Activated B cell treated with CpG ODN at 0.5 μM for 24 hours (primary cell): Measurements from ENCODE around the gene IL1A. TPM values are rescaled to one million over a fixed set of nuclear protein-coding genes. Genes with fewer than 3 reads are reported as not detected.

Experiments used
- ATAC-seq: fragments of 200-7000 bp; cut with Tn5 transposase; one replicate; pipeline ENCODE4 v1.10.0; 2021; ENCODE audit warnings: low read depth, mild to moderate bottlenecking, moderate library complexity
- CTCF ChIA-PET: fragments of 350-600 bp; sonication (Branson Sonifier 250); formaldehyde crosslinking; loops from one replicate; lab custom pipeline; 2021; ENCODE audit warnings: antibody characterized with exemption; lab: Charles Lee
- POLR2A ChIA-PET: fragments of 350-600 bp; sonication (Branson Sonifier 250); formaldehyde crosslinking; loops from one replicate; lab custom pipeline; 2021; ENCODE audit warnings: antibody characterized with exemption; lab: Charles Lee
- DNase-seq: peaks from one replicate; pipeline ENCODE4 v3.0.0; 2022
- H3K27ac Mint-ChIP-seq: one replicate; pipeline ENCODE4 v1.8.0; 2020; ENCODE audit warnings: mixed read lengths
- H3K27me3 Mint-ChIP-seq: one replicate; pipeline ENCODE4 v1.8.0; 2021; ENCODE audit warnings: mixed read lengths
- H3K36me3 Mint-ChIP-seq: one replicate; pipeline ENCODE4 v1.8.0; 2021; ENCODE audit warnings: low read depth, mixed read lengths
- H3K4me1 Mint-ChIP-seq: one replicate; pipeline ENCODE4 v1.8.0; 2021; ENCODE audit warnings: mixed read lengths
- H3K4me3 Mint-ChIP-seq: one replicate; pipeline ENCODE4 v1.8.0; 2020; ENCODE audit warnings: mild to moderate bottlenecking, mixed read lengths
- H3K9me3 Mint-ChIP-seq: one replicate; pipeline ENCODE4 v1.8.0; 2020; ENCODE audit warnings: mixed read lengths
- CTCF ChIP-seq: fragments of 200-600 bp; IDR thresholded peaks from one replicate; pipeline ENCODE4 v1.8.0; 2022; ENCODE audit warnings: antibody characterized with exemption, mild to moderate bottlenecking
- intact Hi-C: fragments of 100-400 bp; cut with micrococcal nuclease; formaldehyde crosslinking; loops from one replicate; pipeline ENCODE4 v1.15.1; 2024
- total RNA-seq: library from RNA; stranded (reverse); gene quantifications from 2 replicates; pipeline ENCODE4 v1.2.3, GENCODE V29; 2022

The IL1A gene
- total RNA-seq, 1 donor from 2014 or later: 1.9 TPM

GRCh38 chr2:112765251-112765650 is 19.0 kb downstream of the IL1A start:
- Mint-ChIP-seq H3K36me3 (peaks cover 1% of the 10 kb centered on the region), H3K27me3 (no peaks in the 10 kb centered on the region), H3K27ac (peak overlapping the region; percentile 22), H3K4me3 (peak overlapping the region; percentile 91), H3K4me1 (peaks cover 34% of the 10 kb centered on the region), H3K9me3 (no peaks in the 10 kb centered on the region)
- TF ChIP-seq CTCF: no peak
- ATAC-seq (no peak), DNase-seq (no peak)
- POLR2A ChIA-PET: interaction anchor here (1.0 kb wide), 1 partner anchor 116 kb away, joined by 6 read pairs; no protein-coding TSS in a partner anchor
- CTCF ChIA-PET: no interaction called here
- intact Hi-C loops: loop anchor here (1.0 to 2.0 kb wide), 2 partner anchors 16 to 76 kb away; no protein-coding TSS in a partner anchor

- intact Hi-C loops: loop anchor here (1.0 to 2.0 kb wide), 3 partner anchors 15 to 76 kb away; no protein-coding TSS in a partner anchor
- H3K9me3 Mint-ChIP-seq: no peaks in the 10 kb centered on the region
- H3K27ac Mint-ChIP-seq: peak within 1 kb of the TSS; percentile 50
- ChIA-PET POLR2A (interaction anchor here (1.0 kb wide), 1 partner anchor 117 kb away, joined by 6 read pairs; no protein-coding TSS in a partner anchor), CTCF (interaction anchor here (0.7 kb wide), 1 partner anchor 15 kb away, joined by 3 read pairs; no protein-coding TSS in a partner anchor)
- peak; percentile 100 for ATAC-seq
- peak; percentile 87 for DNase-seq
- TF ChIP-seq CTCF: no peak
- H3K36me3 Mint-ChIP-seq: peaks cover 1% of the 10 kb centered on the region
- H3K27me3 Mint-ChIP-seq: no peaks in the 10 kb centered on the region
- H3K4me3 Mint-ChIP-seq: peak within 1 kb of the TSS; percentile 91
- H3K4me1 Mint-ChIP-seq: peaks cover 31% of the 10 kb centered on the region
Observed at GRCh38 chr2:112764071-112765044, 19.9 kb downstream of the IL1A start, which contains the start of gene CKAP2L. Gene CKAP2L, minus strand, starts transcription at chr2:112764609. Its CDS starts 11 bp downstream, at chr2:112764598.

- no peaks in the 10 kb centered on the region for H3K27me3 Mint-ChIP-seq
- H3K9me3 Mint-ChIP-seq: no peaks in the 10 kb centered on the region
- H3K4me3 Mint-ChIP-seq: no peak overlapping the region
- no peak for ATAC-seq
- peaks cover 1% of the 10 kb centered on the region for H3K36me3 Mint-ChIP-seq
- peaks cover 20% of the 10 kb centered on the region for H3K4me1 Mint-ChIP-seq
- POLR2A ChIA-PET: no interaction called here
- intact Hi-C loops: no loop called here
- no peak overlapping the region for H3K27ac Mint-ChIP-seq
- no peak for DNase-seq
- CTCF ChIA-PET: interaction anchor here (0.7 kb wide), 1 partner anchor 28 kb away, joined by 4 read pairs; no protein-coding TSS in a partner anchor
- TF ChIP-seq CTCF: no peak
Observed at GRCh38 chr2:112762276-112762675, 22.0 kb downstream of the IL1A start.

GRCh38 chr2:112760149-112760548 is 24.1 kb downstream of the IL1A start:
- intact Hi-C loops: no loop called here
- peaks cover 18% of the 10 kb centered on the region for H3K4me1 Mint-ChIP-seq
- POLR2A ChIA-PET: interaction anchor here (0.5 kb wide), 1 partner anchor 162 kb away, joined by 3 read pairs; no protein-coding TSS in a partner anchor

More at GRCh38 chr2:112760149-112760548, 24.1 kb downstream of the IL1A start:
- no peaks in the 10 kb centered on the region for H3K27me3 Mint-ChIP-seq
- no peak overlapping the region for H3K4me3 Mint-ChIP-seq
- CTCF ChIA-PET: interaction anchor here (1.2 kb wide), 1 partner anchor 10 kb away, joined by 5 read pairs; no protein-coding TSS in a partner anchor
- ATAC-seq: no peak
- H3K9me3 Mint-ChIP-seq: no peaks in the 10 kb centered on the region
- H3K36me3 Mint-ChIP-seq: peaks cover 1% of the 10 kb centered on the region
- DNase-seq: no peak
- no peak overlapping the region for H3K27ac Mint-ChIP-seq
- no peak for TF ChIP-seq CTCF
